ENCODE measurements around the gene ARID2.

ARID2 gene

DNA sequence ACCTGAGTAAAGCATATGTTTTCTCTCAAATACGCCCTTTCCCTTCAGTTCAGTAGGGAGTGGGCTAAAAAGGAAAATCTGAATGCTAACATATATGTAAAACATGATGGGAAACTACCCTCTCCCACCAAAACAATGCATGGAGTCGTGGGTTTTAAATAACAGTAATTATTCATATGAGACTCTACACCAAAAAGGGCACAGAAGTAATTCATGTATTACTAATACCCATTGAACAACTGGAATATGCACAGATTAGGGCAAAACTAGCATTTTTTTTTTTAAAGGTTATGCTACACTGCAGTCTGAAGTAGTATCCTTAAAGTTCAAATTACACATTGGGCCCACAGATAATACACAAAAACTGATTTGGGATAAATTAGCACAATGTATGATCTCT, 8.1 kb upstream of the ARID2 start:
- DNase-seq = no peak

- DNase-seq = no peak
Observed at GRCh38 chr12:45721954-45722353, 7.6 kb upstream of the ARID2 start.

DNA sequence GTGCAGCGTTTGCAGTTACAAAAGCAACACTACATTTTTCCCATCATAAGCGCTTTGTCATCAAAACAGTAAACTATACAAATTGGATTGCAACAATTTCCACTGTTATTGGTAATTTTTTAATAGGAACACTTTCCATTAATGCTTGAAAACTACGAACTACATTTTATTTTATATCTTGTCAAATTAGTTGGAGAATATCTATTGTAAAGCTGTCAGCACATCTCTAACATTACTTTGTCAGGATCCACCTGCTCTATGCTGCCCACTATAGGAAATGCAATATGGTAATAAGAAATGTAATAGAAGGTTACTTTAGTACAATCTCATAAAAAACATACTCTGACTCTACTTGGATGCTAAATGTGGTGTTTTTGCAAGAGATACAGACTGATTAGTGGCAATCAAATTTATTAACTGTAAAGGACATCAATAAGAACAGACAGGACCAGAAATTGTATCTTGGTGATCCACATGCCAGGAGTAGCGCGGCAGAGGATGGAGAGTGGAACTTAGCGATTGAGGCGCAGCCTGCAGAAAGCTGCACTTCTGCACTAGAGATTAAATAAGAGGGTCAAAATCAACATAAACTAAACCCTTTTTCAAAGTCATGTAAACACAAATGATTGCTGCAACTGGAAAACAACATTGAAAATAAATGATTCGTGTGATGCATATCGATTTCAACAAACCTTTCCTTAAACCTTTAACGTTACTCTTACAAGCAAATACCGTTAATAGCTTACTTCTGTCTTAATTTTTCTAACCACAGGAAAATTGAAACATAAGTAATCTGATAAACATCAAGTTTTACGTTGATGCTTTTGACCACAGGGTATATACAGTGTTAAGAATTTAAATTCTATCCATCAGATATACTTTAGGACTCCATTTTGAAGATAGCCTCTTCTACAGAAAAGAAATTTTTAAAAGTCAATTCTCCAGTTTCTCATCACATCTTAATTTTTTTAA, 3.6 kb upstream of the ARID2 start:
- peak; percentile 73 for DNase-seq

DNA sequence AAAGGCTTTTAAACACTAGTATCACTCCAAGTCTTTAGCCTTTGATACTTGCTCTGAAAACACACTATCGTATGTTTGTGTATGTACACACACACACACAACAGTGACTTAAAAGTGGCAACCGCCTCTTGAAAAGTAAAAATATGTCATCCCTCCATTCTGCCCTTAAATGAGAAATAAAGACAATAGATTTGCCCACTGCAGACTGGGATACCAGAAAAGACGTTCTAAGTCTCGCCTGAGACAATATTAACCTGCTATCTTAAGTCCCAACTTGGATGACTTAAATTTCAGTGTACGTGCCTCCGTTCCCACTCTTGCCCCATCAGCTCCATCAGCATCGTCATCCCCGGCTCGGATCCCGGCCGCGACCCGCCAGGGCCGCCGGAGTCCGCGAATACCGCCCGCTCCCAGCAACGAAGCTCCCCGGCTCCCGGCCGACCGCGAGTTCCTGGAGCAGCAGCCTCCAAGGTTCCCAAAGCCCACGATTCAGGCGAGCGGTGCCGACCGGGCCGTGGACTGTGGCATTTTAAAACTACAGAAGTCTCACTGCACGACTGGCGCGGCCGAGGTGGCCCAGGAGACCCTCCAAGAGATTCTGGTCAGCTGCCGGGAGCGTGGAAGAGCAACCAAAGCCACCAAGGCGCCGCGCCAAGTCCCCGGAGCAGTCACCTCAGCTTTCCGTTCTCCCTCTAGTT, 2.8 kb upstream of the ARID2 start:
- DNase-seq = no peak

GRCh38 chr12:45727301-45727979, 2.1 kb upstream of the ARID2 start:
- DNase-seq = peak; percentile 96

- peak; percentile 68 for DNase-seq
Observed at GRCh38 chr12:45727980-45728629, 1.4 kb upstream of the ARID2 start.

- peak; percentile 95 for DNase-seq
Observed at GRCh38 chr12:45728630-45729232, 775 bp upstream of the ARID2 start.

DNA sequence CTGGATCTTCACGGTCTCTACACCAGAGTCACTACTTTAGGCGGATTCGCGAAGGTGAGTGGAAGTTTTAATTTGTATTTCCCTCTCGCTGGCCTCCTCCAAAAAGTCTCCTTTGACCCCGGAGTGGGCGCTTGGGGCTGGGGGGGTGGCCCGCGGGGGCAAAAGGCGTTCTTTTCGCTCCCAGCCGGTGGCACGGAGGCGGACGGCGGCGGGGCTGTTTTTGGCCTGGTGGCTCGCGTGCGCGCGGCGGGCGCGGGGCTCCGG, 510 bp downstream of the ARID2 start:
- no peak for DNase-seq

DNA sequence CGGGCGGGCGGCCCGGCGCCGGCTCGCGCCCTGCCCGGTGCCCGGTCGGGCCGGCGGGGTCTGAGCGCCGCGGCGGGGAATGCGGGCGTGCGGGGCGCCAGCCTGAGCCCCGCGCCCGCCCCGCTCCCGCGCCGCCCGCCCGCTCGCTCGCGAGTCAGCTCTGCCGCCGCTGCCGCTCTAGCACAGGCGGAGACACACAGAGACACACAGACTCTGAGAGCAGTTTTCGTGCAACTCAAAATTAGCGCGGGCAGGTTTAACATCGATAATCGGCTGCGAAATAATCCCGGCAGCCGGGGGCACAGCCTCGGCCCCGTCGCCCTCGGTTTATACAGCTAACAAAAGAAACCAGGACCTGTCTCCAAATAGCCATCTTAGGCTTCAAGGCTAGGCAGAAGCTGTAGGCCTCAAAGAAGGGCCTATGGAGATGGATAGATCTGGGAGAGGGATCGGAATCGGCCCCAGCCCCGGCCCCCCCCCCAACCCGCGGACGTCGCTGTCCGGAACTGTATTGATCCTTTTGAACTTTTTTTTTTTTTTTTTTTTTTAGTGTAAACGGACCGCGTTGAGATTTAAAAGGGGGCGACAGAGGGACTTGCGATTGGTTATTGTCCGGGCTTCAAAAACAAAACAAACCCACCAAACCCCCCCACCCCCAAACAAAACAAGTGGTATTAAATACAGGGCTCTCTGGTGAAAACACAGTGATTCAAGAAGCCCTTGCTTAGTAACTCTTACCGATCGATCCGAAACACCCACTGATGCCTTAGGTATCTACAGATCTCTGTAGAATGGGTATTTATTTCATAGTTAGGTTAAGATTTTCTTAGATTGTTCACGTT, 1.1 kb downstream of the ARID2 start:
- peak; percentile 67 for DNase-seq

GRCh38 chr12:45731190-45731775, 1.8 kb downstream of the ARID2 start:
- DNase-seq = no peak

GRCh38 chr12:45732250-45732649, 2.7 kb downstream of the ARID2 start:
- DNase-seq = no peak

DNA sequence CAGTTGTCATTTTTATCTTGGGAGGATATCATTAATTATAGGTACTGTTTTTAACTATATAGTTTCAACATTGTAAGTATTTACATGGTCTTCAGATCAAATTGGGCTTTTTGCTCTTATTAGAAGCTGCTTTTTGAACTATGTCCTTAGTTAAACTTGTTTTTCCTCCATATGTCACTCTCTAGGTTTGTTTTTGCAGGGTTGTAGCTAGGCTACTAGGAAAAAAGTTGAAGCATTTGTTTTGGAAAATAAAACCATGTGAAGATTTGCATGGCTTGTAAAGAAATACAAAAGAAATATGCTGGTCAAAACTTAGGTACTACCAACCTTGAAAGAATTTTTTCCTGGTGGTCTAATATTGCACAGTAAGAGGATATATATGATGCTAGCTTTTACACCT, 3.4 kb downstream of the ARID2 start:
- DNase-seq = no peak

- DNase-seq = no peak
Observed at GRCh38 chr12:45737638-45738037, 8.1 kb downstream of the ARID2 start.

DNA sequence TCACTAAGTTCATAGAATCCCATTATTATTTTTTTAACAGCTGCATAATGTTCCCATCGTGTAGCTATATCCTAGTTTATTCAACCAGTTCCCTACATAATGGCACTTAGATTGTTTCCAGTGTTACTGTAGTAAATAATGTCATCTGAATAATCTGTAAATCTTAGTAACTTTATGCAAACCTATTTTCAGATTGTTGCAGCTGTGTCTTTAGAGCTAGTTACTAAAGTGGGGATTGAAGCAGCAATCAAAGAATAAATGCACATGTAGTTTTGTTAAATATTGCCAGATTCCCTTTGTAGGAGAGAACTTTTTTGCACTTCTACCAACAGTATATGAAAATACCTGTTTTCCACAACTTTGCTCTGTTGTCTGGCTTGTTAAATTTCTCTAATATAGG, 13.1 kb downstream of the ARID2 start:
- no peak for DNase-seq

- no peak for DNase-seq
Observed at GRCh38 chr12:45743247-45743646, 13.7 kb downstream of the ARID2 start.

- DNase-seq = no peak
Observed at GRCh38 chr12:45745861-45746277, 16.4 kb downstream of the ARID2 start.

DNA sequence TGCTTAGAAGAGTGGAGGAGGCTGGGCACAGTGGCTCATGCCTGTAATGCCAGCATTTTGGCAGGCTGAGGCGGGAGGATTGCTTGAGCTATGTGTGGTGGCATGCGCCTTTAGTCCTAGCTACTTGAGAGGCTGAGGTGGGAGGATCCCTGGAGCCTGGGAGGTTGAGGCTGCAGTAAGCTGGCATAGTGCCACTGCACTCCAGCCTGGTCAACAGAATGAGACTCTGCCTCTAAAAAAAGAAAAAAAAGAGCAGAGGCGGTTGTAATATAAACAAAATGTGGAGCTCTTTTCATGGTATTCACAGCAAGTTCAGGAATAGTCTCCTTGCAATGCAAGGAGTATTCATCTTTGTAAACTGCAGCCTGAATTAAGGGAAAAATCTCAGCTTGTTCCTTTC, 27.2 kb downstream of the ARID2 start:
- no peak for DNase-seq

DNA sequence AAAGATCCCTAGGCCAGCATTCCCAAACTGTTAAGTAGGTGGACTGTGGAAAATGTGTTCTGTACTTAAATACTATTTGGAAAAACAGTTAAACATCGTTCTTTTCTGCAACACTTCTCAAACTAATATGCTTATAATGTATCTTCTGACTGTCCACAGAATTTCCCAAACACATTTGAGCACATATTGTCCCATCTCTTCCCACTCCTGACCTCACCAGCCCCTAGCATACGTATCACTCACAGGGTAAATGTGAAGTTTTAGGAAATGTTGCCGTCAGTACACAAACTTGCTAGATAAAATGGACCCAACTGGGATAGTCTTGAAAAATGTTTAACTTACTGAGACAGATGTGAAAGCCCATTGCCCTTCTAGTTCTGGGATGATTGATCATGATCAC, 27.7 kb downstream of the ARID2 start:
- DNase-seq = no peak

- no peak for DNase-seq
Observed at GRCh38 chr12:45760333-45760732, 30.8 kb downstream of the ARID2 start.

- peak; percentile 67 for DNase-seq
Observed at GRCh38 chr12:45762185-45763110, 32.9 kb downstream of the ARID2 start.

All from midbrain (tissue), 1 donor.